NCI-H1417 treated with DMSO at 0.1 percent for 48 hours (cell line): ENCODE data around the gene ADCY3.

Experiments
- DNase-seq: peaks from one replicate; lab custom pipeline; 2025; lab: John Stamatoyannopoulos, UW

The ADCY3 gene

GRCh38 chr2:24925815-24926214 lies 5.8 kb upstream of the ADCY3 start:
- no peak for DNase-seq

- DNase-seq: no peak
These were observed 4.7 kb upstream of the ADCY3 start for GRCh38 chr2:24924732-24925131.

GRCh38 chr2:24924266-24924665 lies 4.2 kb upstream of the ADCY3 start:
- no peak for DNase-seq

GRCh38 chr2:24923106-24923505 lies 3.1 kb upstream of the ADCY3 start:
- DNase-seq: no peak

GRCh38 chr2:24922556-24922955 lies 2.5 kb upstream of the ADCY3 start:
- no peak for DNase-seq

- no peak for DNase-seq
These were observed 888 bp upstream of the ADCY3 start for GRCh38 chr2:24920809-24921441.

- DNase-seq: no peak
These were observed 435 bp downstream of the ADCY3 start for GRCh38 chr2:24919506-24920097.

GRCh38 chr2:24919037-24919505 lies 966 bp downstream of the ADCY3 start:
- DNase-seq: no peak

- DNase-seq: no peak
These were observed 1.6 kb downstream of the ADCY3 start for GRCh38 chr2:24918326-24919036.

- DNase-seq: no peak
These were observed 2.2 kb downstream of the ADCY3 start for GRCh38 chr2:24917731-24918325.

- DNase-seq: no peak
These were observed 3.0 kb downstream of the ADCY3 start for GRCh38 chr2:24917086-24917485.

GRCh38 chr2:24915796-24916195 lies 4.2 kb downstream of the ADCY3 start:
- DNase-seq: no peak

- DNase-seq: no peak
These were observed 4.9 kb downstream of the ADCY3 start for GRCh38 chr2:24915175-24915574.

GRCh38 chr2:24914713-24915112 lies 5.3 kb downstream of the ADCY3 start:
- no peak for DNase-seq

GRCh38 chr2:24913911-24914310 lies 6.1 kb downstream of the ADCY3 start:
- no peak for DNase-seq

- DNase-seq: no peak
These were observed 7.1 kb downstream of the ADCY3 start for GRCh38 chr2:24912986-24913385.

- no peak for DNase-seq
These were observed 7.5 kb downstream of the ADCY3 start for GRCh38 chr2:24912523-24912922.

GRCh38 chr2:24910245-24910644 lies 9.8 kb downstream of the ADCY3 start:
- DNase-seq: no peak

- DNase-seq: no peak
These were observed 10.4 kb downstream of the ADCY3 start for GRCh38 chr2:24909555-24910177.

GRCh38 chr2:24908461-24908901 lies 11.6 kb downstream of the ADCY3 start:
- no peak for DNase-seq

GRCh38 chr2:24907116-24907515 lies 12.9 kb downstream of the ADCY3 start:
- DNase-seq: no peak

GRCh38 chr2:24906466-24906865 lies 13.6 kb downstream of the ADCY3 start:
- DNase-seq: no peak
